Osteocyte (in vitro differentiated cells): ENCODE results near the gene PSMD3. TPM values are rescaled to one million over a fixed set of nuclear protein-coding genes. Genes with fewer than 3 reads are reported as not detected.

ENCODE experiments used
- DNase-seq: peaks from one replicate; pipeline ENCODE4 v3.0.0; 2021; ENCODE audit warnings: mixed read lengths; ENCODE audit not compliant: unreplicated experiment; ENCODE audit errors: extremely low spot score
- H3K27ac Mint-ChIP-seq: one replicate; pipeline ENCODE4 v1.8.0; 2021; ENCODE audit warnings: mild to moderate bottlenecking, mixed read lengths; ENCODE audit not compliant: unreplicated experiment
- H3K27me3 Mint-ChIP-seq: one replicate; pipeline ENCODE4 v1.8.0; 2021; ENCODE audit warnings: mixed read lengths; ENCODE audit not compliant: unreplicated experiment
- H3K36me3 Mint-ChIP-seq: one replicate; pipeline ENCODE4 v1.8.0; 2021; ENCODE audit warnings: mixed read lengths; ENCODE audit not compliant: unreplicated experiment
- H3K4me1 Mint-ChIP-seq: one replicate; pipeline ENCODE4 v1.8.0; 2021; ENCODE audit warnings: mixed read lengths; ENCODE audit not compliant: unreplicated experiment
- H3K4me3 Mint-ChIP-seq: one replicate; pipeline ENCODE4 v1.8.0; 2021; ENCODE audit warnings: mild to moderate bottlenecking, moderate library complexity, mixed read lengths; ENCODE audit not compliant: unreplicated experiment
- H3K9me3 Mint-ChIP-seq: one replicate; pipeline ENCODE4 v1.8.0; 2021; ENCODE audit warnings: mixed read lengths; ENCODE audit not compliant: unreplicated experiment
- CTCF ChIP-seq: fragments of 200-600 bp; sonication (generic); IDR thresholded peaks from 2 replicates; pipeline ENCODE4 v1.5.0; 2021; ENCODE audit warnings: antibody characterized with exemption, mild to moderate bottlenecking, moderate library complexity
- total RNA-seq: library from RNA; stranded (reverse); gene quantifications from 2 replicates; pipeline ENCODE4 v1.2.1, GENCODE V29; 2021

The PSMD3 gene
- total RNA-seq, 1 donor from 2014 or later, result 96.9 TPM

- Mint-ChIP-seq H3K27ac (no peak overlapping the region), H3K36me3 (peaks cover 40% of the 10 kb centered on the region), H3K4me3 (no peak overlapping the region), H3K27me3 (no peaks in the 10 kb centered on the region), H3K4me1 (peaks cover 39% of the 10 kb centered on the region), H3K9me3 (no peaks in the 10 kb centered on the region)
- no peak for DNase-seq
- no peak for TF ChIP-seq CTCF
Observed at GRCh38 chr17:40023590-40024292, 43.1 kb downstream of the PSMD3 start.

GRCh38 chr17:40024901-40025300 is 44.3 kb downstream of the PSMD3 start:
- no peak for DNase-seq
- peaks cover 33% of the 10 kb centered on the region for H3K4me1 Mint-ChIP-seq
- H3K27ac Mint-ChIP-seq, result no peak overlapping the region
- no peak for TF ChIP-seq CTCF
- no peak overlapping the region for H3K4me3 Mint-ChIP-seq
- H3K9me3 Mint-ChIP-seq, result no peaks in the 10 kb centered on the region
- H3K36me3 Mint-ChIP-seq, result peaks cover 42% of the 10 kb centered on the region
- no peaks in the 10 kb centered on the region for H3K27me3 Mint-ChIP-seq

- Mint-ChIP-seq H3K9me3 (no peaks in the 10 kb centered on the region), H3K27me3 (no peaks in the 10 kb centered on the region), H3K27ac (no peak overlapping the region), H3K4me1 (peaks cover 33% of the 10 kb centered on the region), H3K4me3 (no peak overlapping the region), H3K36me3 (peaks cover 39% of the 10 kb centered on the region)
- no peak for TF ChIP-seq CTCF
- no peak for DNase-seq
Observed at GRCh38 chr17:40025559-40025958, 45.0 kb downstream of the PSMD3 start.

- no peak for DNase-seq
- Mint-ChIP-seq H3K27me3 (no peaks in the 10 kb centered on the region), H3K4me3 (no peak overlapping the region), H3K9me3 (no peaks in the 10 kb centered on the region), H3K27ac (no peak overlapping the region), H3K36me3 (peaks cover 45% of the 10 kb centered on the region), H3K4me1 (peaks cover 27% of the 10 kb centered on the region)
- no peak for TF ChIP-seq CTCF
Observed at GRCh38 chr17:40025991-40026815, 45.6 kb downstream of the PSMD3 start.
